Lower leg skin (tissue), 4 donors: ENCODE measurements around the gene RBBP5. TPM values are rescaled to one million over a fixed set of nuclear protein-coding genes. Genes with fewer than 3 reads are reported as not detected.

Experiments used
- DNase-seq, 2 donors: peaks; one replicate each; pipeline ENCODE4 v3.0.0-alpha.2; 2019; ENCODE audit warnings: low spot score in 2 of 2
- H3K4me3 ChIP-seq: fragments of 200-600 bp; sonication (generic); 2 replicates; pipeline ENCODE4 v1.5.1; 2017; ENCODE audit warnings: mild to moderate bottlenecking, low read depth; ENCODE audit not compliant: poor library complexity, severe bottlenecking
- CTCF ChIP-seq, 3 donors: fragments of 450-650 bp; IDR thresholded peaks; one replicate each; pipeline ENCODE4 v1.5.1; 2016; ENCODE audit warnings: antibody characterized with exemption in 3 of 3, mild to moderate bottlenecking in 3 of 3, moderate library complexity in 2 of 3
- POLR2A ChIP-seq, 2 donors: fragments of 450-650 bp; IDR thresholded peaks; one replicate each; pipeline ENCODE4 v1.6.1; 2016 to 2017; ENCODE audit warnings: antibody characterized with exemption in 2 of 2, mild to moderate bottlenecking in 1 of 2, moderate library complexity in 1 of 2
- WGBS, 2 donors: methylation state at CpG; one replicate each; pipeline ENCODE4 v1.1.5; 2018; 5-methylcytosine and 5-hydroxymethylcytosine counted together
- intact Hi-C: fragments of 100-400 bp; cut with DNase I; formaldehyde crosslinking; loops from one replicate; pipeline ENCODE4 v1.15.0; 2023; ENCODE audit warnings: low total_unique reads
- total RNA-seq, 4 donors: library from RNA; depleted of rRNA; stranded (reverse); fragments of >200 nt; gene quantifications; one replicate each; pipeline ENCODE4 v1.1.0, GENCODE V29; 2016

Gene RBBP5
- total RNA-seq, 4 donors from 2014 or later, result 16.2 to 35.8 (median 17.3) TPM

GRCh38 chr1:205041998-205042910 is 79.5 kb downstream of the RBBP5 start:
- H3K4me3 ChIP-seq, result no peak overlapping the region
- intact Hi-C loops, result no loop called here
- no peak for DNase-seq
- no peak for TF ChIP-seq POLR2A (IDR thresholded peaks at IDR 0.05)
- TF ChIP-seq CTCF (IDR thresholded peaks at IDR 0.05), result no peak
- 33 to 60% methylated on average over 11 to 16 of the region's 16 CpGs for WGBS, 2 donors

- no peak overlapping the region for H3K4me3 ChIP-seq
- 39 to 59% methylated on average over 4 of the region's 4 CpGs for WGBS, 2 donors
- TF ChIP-seq POLR2A (IDR thresholded peaks at IDR 0.05), result no peak
- TF ChIP-seq CTCF (IDR thresholded peaks at IDR 0.05), result no peak
- DNase-seq, result no peak
- intact Hi-C loops, result no loop called here
Observed at GRCh38 chr1:205041001-205041715, 80.6 kb downstream of the RBBP5 start.

- 86 to 88% methylated on average over 6 of the region's 6 CpGs for WGBS, 2 donors
- no peak for TF ChIP-seq CTCF (IDR thresholded peaks at IDR 0.05)
- TF ChIP-seq POLR2A (IDR thresholded peaks at IDR 0.05), result no peak
- no peak for DNase-seq
- intact Hi-C loops, result no loop called here
- no peak overlapping the region for H3K4me3 ChIP-seq
Observed at GRCh38 chr1:205038132-205038786, 83.5 kb downstream of the RBBP5 start.

GRCh38 chr1:205037539-205037938 is 84.2 kb downstream of the RBBP5 start:
- intact Hi-C loops, result no loop called here
- no peak overlapping the region for H3K4me3 ChIP-seq
- TF ChIP-seq CTCF (IDR thresholded peaks at IDR 0.05), result no peak
- TF ChIP-seq POLR2A (IDR thresholded peaks at IDR 0.05), result no peak
- WGBS, 2 donors, result 82 to 86% methylated on average over 9 of the region's 9 CpGs
- no peak for DNase-seq

Other genes with a start within 250 kb of the RBBP5 start
- 10 to 100 TPM in 1 of 4 donors, 1 to 10 TPM in 3; 2.7 to 18.3 (median 6.0) TPM for gene CNTN2, start 78.8 kb downstream of the RBBP5 start, total RNA-seq
- 1 to 10 TPM; 2.3 to 2.8 (median 2.6) TPM for gene TMEM81, start 37.5 kb downstream of the RBBP5 start, total RNA-seq
- 10 to 100 TPM; 15.3 to 21.3 (median 17.7) TPM for gene DSTYK, start 89.7 kb upstream of the RBBP5 start, total RNA-seq
- gene TMCC2, start 106.0 kb upstream of the RBBP5 start, total RNA-seq, result 1 to 10 TPM; 2.2 to 4.2 (median 3.5) TPM
- 10 to 100 TPM; 31.9 to 39.2 (median 32.3) TPM for gene NUAK2, start 199.8 kb upstream of the RBBP5 start, total RNA-seq
- under 1 TPM in 1 of 4 donors, not detected in 3; 0.30 TPM for gene KLHDC8A, start 234.9 kb upstream of the RBBP5 start, total RNA-seq